ENCODE data around the gene ALLC.

The ALLC gene

GRCh38 chr2:3672861-3673678 is 15.1 kb downstream of the ALLC start:
- no peak overlapping the region for H3K27ac ChIP-seq
- DNase-seq (ENCODE audit: low read depth, low spot score): no peak

- no peak for DNase-seq (ENCODE audit: low read depth, low spot score)
- H3K27ac ChIP-seq: no peak overlapping the region
Measured at GRCh38 chr2:3674066-3674845, 16.3 kb downstream of the ALLC start.

GRCh38 chr2:3675687-3676086 is 17.7 kb downstream of the ALLC start:
- DNase-seq (ENCODE audit: low read depth, low spot score): no peak

GRCh38 chr2:3677436-3677835 is 19.4 kb downstream of the ALLC start:
- no peak overlapping the region for H3K27ac ChIP-seq
- no peak for DNase-seq (ENCODE audit: low read depth, low spot score)

More at GRCh38 chr2:3675687-3676086, 17.7 kb downstream of the ALLC start:
- no peak overlapping the region for H3K27ac ChIP-seq

GRCh38 chr2:3678212-3678611 is 20.2 kb downstream of the ALLC start:
- no peak overlapping the region for H3K27ac ChIP-seq

GRCh38 chr2:3679180-3679579 is 21.2 kb downstream of the ALLC start:
- H3K27ac ChIP-seq: no peak overlapping the region
- no peak for DNase-seq (ENCODE audit: low read depth, low spot score)

More at GRCh38 chr2:3678212-3678611, 20.2 kb downstream of the ALLC start:
- DNase-seq (ENCODE audit: low read depth, low spot score): no peak

GRCh38 chr2:3679616-3680393 is 21.8 kb downstream of the ALLC start:
- no peak for DNase-seq (ENCODE audit: low read depth, low spot score)
- H3K27ac ChIP-seq: no peak overlapping the region

GRCh38 chr2:3680548-3681345 is 22.7 kb downstream of the ALLC start:
- no peak overlapping the region for H3K27ac ChIP-seq
- no peak for DNase-seq (ENCODE audit: low read depth, low spot score)

GRCh38 chr2:3681625-3682024 is 23.6 kb downstream of the ALLC start:
- DNase-seq (ENCODE audit: low read depth, low spot score): no peak
- no peak overlapping the region for H3K27ac ChIP-seq

- DNase-seq (ENCODE audit: low read depth, low spot score): no peak
- H3K27ac ChIP-seq: no peak overlapping the region
Measured at GRCh38 chr2:3682811-3683210, 24.8 kb downstream of the ALLC start.

- H3K27ac ChIP-seq: no peak overlapping the region
- DNase-seq (ENCODE audit: low read depth, low spot score): no peak
Measured at GRCh38 chr2:3683748-3684454, 25.9 kb downstream of the ALLC start.

- H3K27ac ChIP-seq: no peak overlapping the region
- DNase-seq (ENCODE audit: low read depth, low spot score): no peak
Measured at GRCh38 chr2:3689998-3690748, 32.2 kb downstream of the ALLC start.

- DNase-seq (ENCODE audit: low read depth, low spot score): no peak
- H3K27ac ChIP-seq: no peak overlapping the region
Measured at GRCh38 chr2:3692375-3692774, 34.4 kb downstream of the ALLC start.

GRCh38 chr2:3696545-3696944 is 38.5 kb downstream of the ALLC start:
- H3K27ac ChIP-seq: no peak overlapping the region
- DNase-seq (ENCODE audit: low read depth, low spot score): no peak

- DNase-seq (ENCODE audit: low read depth, low spot score): no peak
- no peak overlapping the region for H3K27ac ChIP-seq
Measured at GRCh38 chr2:3701071-3701470, 43.1 kb downstream of the ALLC start.

- DNase-seq (ENCODE audit: low read depth, low spot score): no peak
- no peak within 1 kb of the TSS for H3K27ac ChIP-seq
Measured at GRCh38 chr2:3703236-3703756, 45.3 kb downstream of the ALLC start, which contains the start of gene DCDC2C. TSS of gene DCDC2C (plus strand) at chr2:3703575. CDS start at chr2:3703752, 177 bp downstream.

GRCh38 chr2:3703757-3704355 is 45.9 kb downstream of the ALLC start:
- H3K27ac ChIP-seq: no peak overlapping the region
- DNase-seq (ENCODE audit: low read depth, low spot score): no peak

- no peak for DNase-seq (ENCODE audit: low read depth, low spot score)
- H3K27ac ChIP-seq: no peak overlapping the region
Measured at GRCh38 chr2:3704692-3705091, 46.7 kb downstream of the ALLC start.

Data from epithelial cell of prostate (primary cell).